Endothelial cell of umbilical vein (primary cell): Measurements from ENCODE around the gene KCTD21.

ENCODE experiments used
- CTCF ChIP-seq, 2 donors: IDR thresholded peaks; 1 replicate in 1 of 2; 2 replicates in 1 of 2; pipeline ENCODE4 v1.5.1; 2011; ENCODE audit warnings: low read length in 2 of 2, mild to moderate bottlenecking in 2 of 2, moderate library complexity in 2 of 2, control low read depth in 1 of 2, inconsistent platforms in 1 of 2, low read depth in 1 of 2; ENCODE audit not compliant: insufficient read depth in 1 of 2; ENCODE audit errors: extremely low read depth in 1 of 2
- EZH2 ChIP-seq: IDR thresholded peaks from 2 replicates; pipeline ENCODE4 v1.6.1; 2012; ENCODE audit warnings: borderline replicate concordance, low read depth, mild to moderate bottlenecking, moderate library complexity, low read length, inconsistent platforms; ENCODE audit not compliant: severe bottlenecking
- FOS ChIP-seq: IDR thresholded peaks from 2 replicates; pipeline ENCODE4 v1.6.1; 2011; ENCODE audit warnings: mild to moderate bottlenecking, low read length, moderate library complexity, borderline replicate concordance; ENCODE audit not compliant: insufficient read depth
- GATA2 ChIP-seq: IDR thresholded peaks from 2 replicates; pipeline ENCODE4 v1.7.0; 2011; ENCODE audit warnings: low read depth, mild to moderate bottlenecking, moderate library complexity, mixed read lengths, low read length; ENCODE audit not compliant: insufficient read length, insufficient read depth
- JUN ChIP-seq: IDR thresholded peaks from 2 replicates; pipeline ENCODE4 v1.6.1; 2011; ENCODE audit warnings: borderline replicate concordance, low read depth; ENCODE audit not compliant: insufficient read length, insufficient read depth
- MAX ChIP-seq: IDR thresholded peaks from 2 replicates; pipeline ENCODE4 v1.6.1; 2011; ENCODE audit not compliant: insufficient read depth, insufficient read length
- MYC ChIP-seq: IDR thresholded peaks from one replicate; pipeline ENCODE4 v1.6.1; 2011; ENCODE audit warnings: mild to moderate bottlenecking, low read depth, low read length
- POLR2A ChIP-seq: IDR thresholded peaks from 2 replicates; pipeline ENCODE4 v1.6.1; 2012; ENCODE audit warnings: low read depth, mild to moderate bottlenecking, control low read depth, low read length
- POLR2AphosphoS5 ChIP-seq: IDR thresholded peaks from 2 replicates; pipeline ENCODE4 v1.6.1; 2012; ENCODE audit warnings: low read depth, mild to moderate bottlenecking, control low read depth, low read length, moderate library complexity; ENCODE audit not compliant: insufficient read depth

- TF ChIP-seq CTCF (IDR thresholded peaks at IDR 0.05; ENCODE audit: extremely low read depth in 1 of 2, insufficient read depth in 1 of 2, low read depth in 1 of 2, low read length in 2 of 2) (no peak), MYC (no peak), POLR2A (no peak), EZH2 (no peak), MAX (no peak), POLR2AphosphoS5 (no peak), FOS (no peak), JUN (no peak), GATA2 (no peak)
Observed at GRCh38 chr11:78150754-78151153, 37.7 kb downstream of the KCTD21 start.
